Natural killer cell treated with Interleukin-12 subunit alpha and Interleukin-12 subunit beta and Interleukin-15 and Interleukin-18, amount 100 ng/mL, for 72 hours (primary cell): ENCODE results near the gene DLG2. TPM values are rescaled to one million over a fixed set of nuclear protein-coding genes. Genes with fewer than 3 reads are reported as not detected.
"Not testable (repeated sequence)": the region's sequence is repeated elsewhere in the genome, so short reads cannot be mapped to it uniquely, and the experiment has no call there.

ENCODE experiments used
- ATAC-seq, 2 donors: fragments of 150-1000 bp; cut with Tn5 transposase in 1 of 2; sonication (Bioruptor Pico), chemical (Tn5 transposase) in 1 of 2; 2 replicates each; pipeline ENCODE4 v1.10.0; 2021
- DNase-seq: peaks from one replicate; pipeline ENCODE4 v3.0.0; 2022; ENCODE audit warnings: low spot score
- H3K27ac Mint-ChIP-seq, 2 donors: 1 replicate in 1 of 2; 2 replicates in 1 of 2; pipeline ENCODE4 v1.8.0; 2022; ENCODE audit warnings: mixed read lengths in 2 of 2, mild to moderate bottlenecking in 1 of 2, moderate library complexity in 1 of 2
- H3K27me3 Mint-ChIP-seq, 2 donors: 1 replicate in 1 of 2; 2 replicates in 1 of 2; pipeline ENCODE4 v1.8.0; 2022; ENCODE audit warnings: mixed read lengths in 2 of 2
- H3K36me3 Mint-ChIP-seq: one replicate; pipeline ENCODE4 v1.8.0; 2022; ENCODE audit warnings: mixed read lengths
- H3K4me1 Mint-ChIP-seq, 2 donors: 1 replicate in 1 of 2; 2 replicates in 1 of 2; pipeline ENCODE4 v1.8.0; 2022; ENCODE audit warnings: low read depth in 2 of 2, mixed read lengths in 2 of 2, mild to moderate bottlenecking in 1 of 2
- H3K4me3 Mint-ChIP-seq: one replicate; pipeline ENCODE4 v1.8.0; 2022; ENCODE audit warnings: mixed read lengths
- H3K9me3 Mint-ChIP-seq: 2 replicates; pipeline ENCODE4 v1.8.0; 2022; ENCODE audit warnings: mixed read lengths
- total RNA-seq, 2 donors: library from RNA; stranded (reverse); gene quantifications; one replicate each; pipeline ENCODE4 v1.2.3, GENCODE V29; 2022

Gene DLG2
- total RNA-seq, 2 donors from 2014 or later, result 1.1 to 1.7 TPM

DNA sequence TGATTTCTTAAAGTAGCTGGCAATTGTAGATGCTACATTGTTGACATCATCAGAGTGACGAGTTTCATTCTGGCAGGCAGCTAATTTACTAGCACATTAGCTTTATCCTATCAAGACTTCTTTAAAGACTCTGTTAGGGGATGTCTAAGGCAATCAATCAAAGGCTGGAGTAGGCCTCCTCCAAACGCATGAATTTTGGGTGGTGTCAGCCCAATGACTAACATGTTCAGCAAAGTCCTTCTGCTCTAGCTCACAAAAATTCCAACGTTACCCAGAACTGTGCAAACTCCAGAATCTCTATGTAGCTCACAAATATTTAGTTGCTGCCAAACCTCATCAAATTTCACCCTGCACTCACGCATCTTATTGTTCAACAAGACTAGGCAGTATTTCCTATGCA, 395.6 kb downstream of the DLG2 start:
- Mint-ChIP-seq H3K4me1 (no peaks in the 10 kb centered on the region), H3K27ac (no peak overlapping the region), H3K4me3 (no peak overlapping the region), H3K27me3 (no peaks in the 10 kb centered on the region), H3K36me3 (no peaks in the 10 kb centered on the region), H3K9me3 (peaks cover 7% of the 10 kb centered on the region)
- ATAC-seq, result no peak
- DNase-seq, result no peak

- H3K36me3 Mint-ChIP-seq, H3K27me3 Mint-ChIP-seq, ATAC-seq, H3K27ac Mint-ChIP-seq, H3K4me3 Mint-ChIP-seq, H3K4me1 Mint-ChIP-seq, DNase-seq: not testable (repeated sequence)
- peaks cover 16% of the 10 kb centered on the region for H3K9me3 Mint-ChIP-seq
Measured at GRCh38 chr11:85229723-85230122, 397.4 kb downstream of the DLG2 start.

DNA sequence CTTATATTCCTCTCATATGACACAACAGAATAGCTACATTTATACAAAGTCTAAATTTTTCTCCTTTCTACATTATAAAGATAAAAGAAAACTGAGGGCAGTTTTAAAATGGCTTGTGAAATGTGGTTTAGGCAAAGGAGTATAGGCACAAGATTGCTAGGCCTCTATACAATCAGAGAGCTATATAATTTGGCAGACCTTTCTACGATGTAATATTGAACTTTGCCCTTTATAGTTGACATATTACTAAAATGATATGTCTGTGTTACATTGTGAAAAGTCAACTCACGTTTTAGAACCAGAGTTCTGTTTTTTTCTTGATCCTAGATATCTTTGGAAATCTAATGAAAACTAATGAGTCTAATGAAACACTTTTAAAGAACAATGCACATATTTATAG, 430.2 kb downstream of the DLG2 start:
- no peak for ATAC-seq
- no peaks in the 10 kb centered on the region for H3K4me1 Mint-ChIP-seq
- no peak for DNase-seq
- H3K4me3 Mint-ChIP-seq, result no peak overlapping the region
- peaks cover 5% of the 10 kb centered on the region for H3K36me3 Mint-ChIP-seq
- no peaks in the 10 kb centered on the region for H3K27me3 Mint-ChIP-seq
- H3K27ac Mint-ChIP-seq, result no peak overlapping the region
- H3K9me3 Mint-ChIP-seq, result peaks cover 16% of the 10 kb centered on the region

- DNase-seq (no peak), ATAC-seq (no peak)
- H3K4me1 Mint-ChIP-seq, result no peaks in the 10 kb centered on the region
- H3K27ac Mint-ChIP-seq, result no peak overlapping the region
- H3K27me3 Mint-ChIP-seq, result no peaks in the 10 kb centered on the region
- H3K4me3 Mint-ChIP-seq, result no peak overlapping the region
- H3K36me3 Mint-ChIP-seq, result peaks cover 5% of the 10 kb centered on the region
- peaks cover 17% of the 10 kb centered on the region for H3K9me3 Mint-ChIP-seq
Measured at GRCh38 chr11:85195934-85196333, 431.2 kb downstream of the DLG2 start.

- H3K27ac Mint-ChIP-seq, result no peak overlapping the region
- no peaks in the 10 kb centered on the region for H3K27me3 Mint-ChIP-seq
- no peak overlapping the region for H3K4me3 Mint-ChIP-seq
Measured at GRCh38 chr11:85187992-85188391, 439.2 kb downstream of the DLG2 start.

GRCh38 chr11:85184721-85185120, 442.4 kb downstream of the DLG2 start:
- Mint-ChIP-seq H3K27ac (no peak overlapping the region), H3K4me1 (no peaks in the 10 kb centered on the region), H3K36me3 (no peaks in the 10 kb centered on the region), H3K27me3 (no peaks in the 10 kb centered on the region), H3K4me3 (no peak overlapping the region), H3K9me3 (peaks cover 17% of the 10 kb centered on the region)
- ATAC-seq (no peak), DNase-seq (no peak)

More at GRCh38 chr11:85187992-85188391, 439.2 kb downstream of the DLG2 start:
- H3K36me3 Mint-ChIP-seq, result no peaks in the 10 kb centered on the region
- ATAC-seq (no peak), DNase-seq (no peak)
- H3K9me3 Mint-ChIP-seq, result peaks cover 20% of the 10 kb centered on the region
- no peaks in the 10 kb centered on the region for H3K4me1 Mint-ChIP-seq

DNA sequence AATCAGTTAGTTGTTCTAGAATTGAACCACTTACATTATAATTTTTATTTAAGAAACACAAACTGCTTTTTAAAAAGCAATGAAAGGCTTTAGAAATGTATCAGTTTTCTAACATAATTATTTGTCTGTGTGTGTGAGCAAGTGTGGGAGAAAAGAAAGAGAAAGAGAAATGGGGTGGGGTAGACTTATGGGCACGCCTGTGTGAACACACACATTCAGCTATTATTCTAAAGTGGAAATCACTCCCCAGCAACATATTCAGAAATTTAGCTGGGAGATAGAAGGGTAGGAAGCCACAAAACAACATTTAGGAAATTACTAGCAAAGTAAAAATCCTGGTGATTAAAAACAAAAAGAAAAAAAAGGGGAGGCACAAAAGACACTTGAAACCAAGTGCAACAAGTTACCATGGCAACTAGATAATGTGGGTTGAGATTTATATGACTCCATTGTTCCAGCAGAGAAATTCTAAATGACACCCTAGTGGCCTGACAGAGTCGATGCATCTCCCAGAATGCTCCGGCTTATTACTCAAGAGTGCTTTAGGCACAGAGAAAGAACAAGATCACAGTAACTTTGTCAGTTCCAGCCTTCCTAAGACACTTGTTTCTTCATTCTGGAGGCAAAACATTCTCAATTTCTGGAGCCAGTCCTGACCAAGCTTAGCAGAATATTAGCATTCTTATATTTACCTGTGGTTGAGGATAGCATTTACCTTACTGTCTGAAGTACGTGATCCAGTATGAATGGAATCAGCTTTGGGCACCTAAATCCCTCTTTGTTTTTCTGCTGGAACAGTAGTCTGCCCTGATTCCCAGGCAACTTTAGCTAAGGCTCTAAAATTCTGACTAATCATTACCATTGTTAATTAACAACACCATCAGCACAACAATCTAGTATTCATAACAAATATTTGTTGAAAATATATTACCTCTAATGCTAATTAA, 444.4 kb downstream of the DLG2 start:
- no peaks in the 10 kb centered on the region for H3K36me3 Mint-ChIP-seq
- DNase-seq, result no peak
- no peak for ATAC-seq
- no peaks in the 10 kb centered on the region for H3K4me1 Mint-ChIP-seq
- H3K9me3 Mint-ChIP-seq, result peaks cover 15% of the 10 kb centered on the region
- H3K27ac Mint-ChIP-seq, result no peak overlapping the region
- H3K27me3 Mint-ChIP-seq, result no peaks in the 10 kb centered on the region
- H3K4me3 Mint-ChIP-seq, result no peak overlapping the region

- Mint-ChIP-seq H3K4me3 (no peak overlapping the region), H3K9me3 (peaks cover 23% of the 10 kb centered on the region), H3K27ac (no peak overlapping the region), H3K4me1 (no peaks in the 10 kb centered on the region), H3K27me3 (no peaks in the 10 kb centered on the region), H3K36me3 (peaks cover 3% of the 10 kb centered on the region)
- DNase-seq (no peak), ATAC-seq (no peak)
Measured at GRCh38 chr11:85180528-85180927, 446.6 kb downstream of the DLG2 start.

DNA sequence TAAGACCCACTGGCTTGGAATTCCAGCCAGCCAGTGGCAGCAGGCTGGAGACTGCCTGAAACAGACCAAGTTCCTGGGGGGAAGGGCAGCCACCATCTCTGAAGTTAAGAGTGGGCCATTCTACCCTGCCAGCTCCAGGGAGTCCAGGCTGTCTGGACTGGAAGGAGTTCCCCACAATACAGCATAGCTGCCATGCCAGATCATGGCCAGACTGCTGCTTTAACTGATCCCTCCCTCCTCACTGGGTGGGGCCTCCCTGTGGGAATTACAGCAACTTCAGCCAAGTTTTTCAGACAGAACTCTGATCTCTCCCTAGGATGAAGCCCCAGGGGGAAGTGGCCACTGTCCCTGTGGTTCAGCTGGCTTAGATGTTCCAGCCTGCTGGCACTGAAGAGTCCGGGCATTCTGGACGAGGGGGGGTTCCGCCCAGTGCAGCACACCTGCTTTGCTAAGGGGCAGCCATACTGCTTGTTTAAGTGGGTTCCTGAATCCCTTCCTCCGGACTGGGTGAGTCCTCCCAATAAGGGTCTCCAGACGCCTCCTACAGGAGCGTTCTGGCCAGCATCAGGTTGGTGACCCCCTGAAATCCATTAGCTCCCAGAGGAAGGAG, 455.4 kb downstream of the DLG2 start:
- no peak overlapping the region for H3K27ac Mint-ChIP-seq
- peaks cover 12% of the 10 kb centered on the region for H3K36me3 Mint-ChIP-seq
- ATAC-seq (peak in 1 of 2 donors; percentile 32), DNase-seq (no peak)
- H3K9me3 Mint-ChIP-seq, result peaks cover 42% of the 10 kb centered on the region
- H3K4me3 Mint-ChIP-seq, result no peak overlapping the region
- no peaks in the 10 kb centered on the region for H3K27me3 Mint-ChIP-seq
- H3K4me1 Mint-ChIP-seq, result no peaks in the 10 kb centered on the region

GRCh38 chr11:85170184-85170583, 457.0 kb downstream of the DLG2 start:
- ATAC-seq (no peak), DNase-seq (no peak)
- Mint-ChIP-seq H3K4me1 (no peaks in the 10 kb centered on the region), H3K9me3 (peaks cover 40% of the 10 kb centered on the region), H3K27ac (no peak overlapping the region), H3K27me3 (no peaks in the 10 kb centered on the region), H3K36me3 (peaks cover 8% of the 10 kb centered on the region), H3K4me3 (no peak overlapping the region)

- no peak for DNase-seq
- no peak overlapping the region for H3K27ac Mint-ChIP-seq
- H3K27me3 Mint-ChIP-seq, result no peaks in the 10 kb centered on the region
- no peaks in the 10 kb centered on the region for H3K4me1 Mint-ChIP-seq
- H3K36me3 Mint-ChIP-seq, result peaks cover 4% of the 10 kb centered on the region
- no peak for ATAC-seq
- H3K4me3 Mint-ChIP-seq, result no peak overlapping the region
- peaks cover 25% of the 10 kb centered on the region for H3K9me3 Mint-ChIP-seq
Measured at GRCh38 chr11:85167471-85167870, 459.7 kb downstream of the DLG2 start.

DNA sequence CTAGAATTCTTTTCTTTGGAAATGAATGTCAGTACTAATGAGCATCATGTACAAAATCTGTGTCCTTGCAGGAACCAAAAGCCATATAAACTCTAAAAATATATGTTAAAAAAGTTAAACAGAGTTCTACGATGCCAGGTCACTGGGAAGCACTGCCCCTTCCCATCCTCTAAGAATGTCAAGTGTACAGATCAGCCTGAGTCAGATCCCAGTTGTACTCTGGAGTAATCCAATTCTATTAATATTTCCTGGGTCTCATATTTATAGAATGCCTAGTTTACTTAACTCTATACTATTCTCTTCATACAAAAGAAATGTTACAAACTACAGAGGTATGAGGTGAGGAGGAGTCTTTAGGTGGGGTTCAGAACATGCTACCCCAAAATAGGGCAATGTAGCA, 460.1 kb downstream of the DLG2 start:
- ATAC-seq, result no peak
- Mint-ChIP-seq H3K4me3 (no peak overlapping the region), H3K9me3 (peaks cover 21% of the 10 kb centered on the region), H3K27ac (no peak overlapping the region), H3K36me3 (peaks cover 4% of the 10 kb centered on the region), H3K27me3 (no peaks in the 10 kb centered on the region), H3K4me1 (no peaks in the 10 kb centered on the region)
- DNase-seq, result no peak

GRCh38 chr11:85165819-85166218, 461.3 kb downstream of the DLG2 start:
- Mint-ChIP-seq H3K36me3 (peaks cover 4% of the 10 kb centered on the region), H3K27ac (no peak overlapping the region), H3K9me3 (peaks cover 20% of the 10 kb centered on the region), H3K27me3 (no peaks in the 10 kb centered on the region), H3K4me1 (no peaks in the 10 kb centered on the region), H3K4me3 (no peak overlapping the region)
- ATAC-seq (no peak), DNase-seq (no peak)

DNA sequence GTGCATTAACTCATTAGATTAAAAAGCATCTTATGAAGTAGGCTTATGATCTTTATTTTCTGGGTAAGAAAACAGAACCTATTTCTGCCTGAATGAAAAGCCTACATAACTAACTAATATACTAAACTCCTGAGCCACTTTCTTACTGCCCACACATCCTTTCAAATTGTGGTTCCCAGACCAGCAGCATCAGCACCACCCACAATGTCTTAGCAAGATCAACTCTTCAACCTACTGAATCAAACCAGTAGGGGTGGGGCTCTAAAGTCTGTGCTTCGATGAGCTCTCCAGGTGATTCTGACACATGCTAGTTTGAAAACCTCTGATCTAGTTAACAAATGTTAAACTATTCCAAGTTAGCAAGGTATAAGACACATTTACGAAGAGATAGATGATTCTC, 462.4 kb downstream of the DLG2 start:
- H3K4me1 Mint-ChIP-seq, result no peaks in the 10 kb centered on the region
- no peaks in the 10 kb centered on the region for H3K36me3 Mint-ChIP-seq
- DNase-seq (no peak), ATAC-seq (no peak)
- H3K27me3 Mint-ChIP-seq, result no peaks in the 10 kb centered on the region
- H3K9me3 Mint-ChIP-seq, result peaks cover 15% of the 10 kb centered on the region
- H3K27ac Mint-ChIP-seq, result no peak overlapping the region
- no peak overlapping the region for H3K4me3 Mint-ChIP-seq
